ENCODE results near the gene TGIF2.

- TF ChIP-seq POLR2A (IDR thresholded peaks at IDR 0.05; ENCODE audit: control extremely low read depth in 1 of 2, low read depth in 2 of 2, low read length in 2 of 2) (no peak), CTCF (IDR thresholded peaks at IDR 0.05; ENCODE audit: control extremely low read depth in 1 of 3, insufficient read depth in 1 of 3, low read depth in 1 of 3, low read length in 3 of 3) (no peak), EGR1 (IDR thresholded peaks at IDR 0.05; ENCODE audit: borderline replicate concordance, low read depth, low read length) (no peak), POLR2AphosphoS5 (IDR thresholded peaks at IDR 0.05; ENCODE audit: low read depth, low read length) (no peak), ZNF274 (IDR thresholded peaks at IDR 0.05; ENCODE audit: borderline replicate concordance, extremely low read depth, low read length) (no peak), TAF1 (IDR thresholded peaks at IDR 0.05; ENCODE audit: low read depth, low read length) (no peak), RBBP5 (IDR thresholded peaks at IDR 0.05; ENCODE audit: borderline replicate concordance, low read depth, low read length) (no peak)
- TF ChIP-seq, protein P1, sequence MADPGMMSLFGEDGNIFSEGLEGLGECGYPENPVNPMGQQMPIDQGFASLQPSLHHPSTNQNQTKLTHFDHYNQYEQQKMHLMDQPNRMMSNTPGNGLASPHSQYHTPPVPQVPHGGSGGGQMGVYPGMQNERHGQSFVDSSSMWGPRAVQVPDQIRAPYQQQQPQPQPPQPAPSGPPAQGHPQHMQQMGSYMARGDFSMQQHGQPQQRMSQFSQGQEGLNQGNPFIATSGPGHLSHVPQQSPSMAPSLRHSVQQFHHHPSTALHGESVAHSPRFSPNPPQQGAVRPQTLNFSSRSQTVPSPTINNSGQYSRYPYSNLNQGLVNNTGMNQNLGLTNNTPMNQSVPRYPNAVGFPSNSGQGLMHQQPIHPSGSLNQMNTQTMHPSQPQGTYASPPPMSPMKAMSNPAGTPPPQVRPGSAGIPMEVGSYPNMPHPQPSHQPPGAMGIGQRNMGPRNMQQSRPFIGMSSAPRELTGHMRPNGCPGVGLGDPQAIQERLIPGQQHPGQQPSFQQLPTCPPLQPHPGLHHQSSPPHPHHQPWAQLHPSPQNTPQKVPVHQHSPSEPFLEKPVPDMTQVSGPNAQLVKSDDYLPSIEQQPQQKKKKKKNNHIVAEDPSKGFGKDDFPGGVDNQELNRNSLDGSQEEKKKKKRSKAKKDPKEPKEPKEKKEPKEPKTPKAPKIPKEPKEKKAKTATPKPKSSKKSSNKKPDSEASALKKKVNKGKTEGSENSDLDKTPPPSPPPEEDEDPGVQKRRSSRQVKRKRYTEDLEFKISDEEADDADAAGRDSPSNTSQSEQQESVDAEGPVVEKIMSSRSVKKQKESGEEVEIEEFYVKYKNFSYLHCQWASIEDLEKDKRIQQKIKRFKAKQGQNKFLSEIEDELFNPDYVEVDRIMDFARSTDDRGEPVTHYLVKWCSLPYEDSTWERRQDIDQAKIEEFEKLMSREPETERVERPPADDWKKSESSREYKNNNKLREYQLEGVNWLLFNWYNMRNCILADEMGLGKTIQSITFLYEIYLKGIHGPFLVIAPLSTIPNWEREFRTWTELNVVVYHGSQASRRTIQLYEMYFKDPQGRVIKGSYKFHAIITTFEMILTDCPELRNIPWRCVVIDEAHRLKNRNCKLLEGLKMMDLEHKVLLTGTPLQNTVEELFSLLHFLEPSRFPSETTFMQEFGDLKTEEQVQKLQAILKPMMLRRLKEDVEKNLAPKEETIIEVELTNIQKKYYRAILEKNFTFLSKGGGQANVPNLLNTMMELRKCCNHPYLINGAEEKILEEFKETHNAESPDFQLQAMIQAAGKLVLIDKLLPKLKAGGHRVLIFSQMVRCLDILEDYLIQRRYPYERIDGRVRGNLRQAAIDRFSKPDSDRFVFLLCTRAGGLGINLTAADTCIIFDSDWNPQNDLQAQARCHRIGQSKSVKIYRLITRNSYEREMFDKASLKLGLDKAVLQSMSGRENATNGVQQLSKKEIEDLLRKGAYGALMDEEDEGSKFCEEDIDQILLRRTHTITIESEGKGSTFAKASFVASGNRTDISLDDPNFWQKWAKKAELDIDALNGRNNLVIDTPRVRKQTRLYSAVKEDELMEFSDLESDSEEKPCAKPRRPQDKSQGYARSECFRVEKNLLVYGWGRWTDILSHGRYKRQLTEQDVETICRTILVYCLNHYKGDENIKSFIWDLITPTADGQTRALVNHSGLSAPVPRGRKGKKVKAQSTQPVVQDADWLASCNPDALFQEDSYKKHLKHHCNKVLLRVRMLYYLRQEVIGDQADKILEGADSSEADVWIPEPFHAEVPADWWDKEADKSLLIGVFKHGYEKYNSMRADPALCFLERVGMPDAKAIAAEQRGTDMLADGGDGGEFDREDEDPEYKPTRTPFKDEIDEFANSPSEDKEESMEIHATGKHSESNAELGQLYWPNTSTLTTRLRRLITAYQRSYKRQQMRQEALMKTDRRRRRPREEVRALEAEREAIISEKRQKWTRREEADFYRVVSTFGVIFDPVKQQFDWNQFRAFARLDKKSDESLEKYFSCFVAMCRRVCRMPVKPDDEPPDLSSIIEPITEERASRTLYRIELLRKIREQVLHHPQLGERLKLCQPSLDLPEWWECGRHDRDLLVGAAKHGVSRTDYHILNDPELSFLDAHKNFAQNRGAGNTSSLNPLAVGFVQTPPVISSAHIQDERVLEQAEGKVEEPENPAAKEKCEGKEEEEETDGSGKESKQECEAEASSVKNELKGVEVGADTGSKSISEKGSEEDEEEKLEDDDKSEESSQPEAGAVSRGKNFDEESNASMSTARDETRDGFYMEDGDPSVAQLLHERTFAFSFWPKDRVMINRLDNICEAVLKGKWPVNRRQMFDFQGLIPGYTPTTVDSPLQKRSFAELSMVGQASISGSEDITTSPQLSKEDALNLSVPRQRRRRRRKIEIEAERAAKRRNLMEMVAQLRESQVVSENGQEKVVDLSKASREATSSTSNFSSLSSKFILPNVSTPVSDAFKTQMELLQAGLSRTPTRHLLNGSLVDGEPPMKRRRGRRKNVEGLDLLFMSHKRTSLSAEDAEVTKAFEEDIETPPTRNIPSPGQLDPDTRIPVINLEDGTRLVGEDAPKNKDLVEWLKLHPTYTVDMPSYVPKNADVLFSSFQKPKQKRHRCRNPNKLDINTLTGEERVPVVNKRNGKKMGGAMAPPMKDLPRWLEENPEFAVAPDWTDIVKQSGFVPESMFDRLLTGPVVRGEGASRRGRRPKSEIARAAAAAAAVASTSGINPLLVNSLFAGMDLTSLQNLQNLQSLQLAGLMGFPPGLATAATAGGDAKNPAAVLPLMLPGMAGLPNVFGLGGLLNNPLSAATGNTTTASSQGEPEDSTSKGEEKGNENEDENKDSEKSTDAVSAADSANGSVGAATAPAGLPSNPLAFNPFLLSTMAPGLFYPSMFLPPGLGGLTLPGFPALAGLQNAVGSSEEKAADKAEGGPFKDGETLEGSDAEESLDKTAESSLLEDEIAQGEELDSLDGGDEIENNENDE (IDR thresholded peaks at IDR 0.05; ENCODE audit: insufficient replicate concordance, low read length), result no peak
- TF ChIP-seq, protein P2, sequence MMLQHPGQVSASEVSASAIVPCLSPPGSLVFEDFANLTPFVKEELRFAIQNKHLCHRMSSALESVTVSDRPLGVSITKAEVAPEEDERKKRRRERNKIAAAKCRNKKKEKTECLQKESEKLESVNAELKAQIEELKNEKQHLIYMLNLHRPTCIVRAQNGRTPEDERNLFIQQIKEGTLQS (IDR thresholded peaks at IDR 0.05; ENCODE audit: insufficient read depth, low read depth, low read length), result no peak
Observed at GRCh38 chr20:36527331-36528125, 45.9 kb upstream of the TGIF2 start.
